ENCODE measurements around the gene CELA2A. TPM values are rescaled to one million over a fixed set of nuclear protein-coding genes. Genes with fewer than 3 reads are reported as not detected.

CELA2A gene
- polyA plus RNA-seq, 1 of the 3 experiments (the other 2 are of a cell fraction), result not detected

GRCh38 chr1:15442759-15443158 lies 13.8 kb upstream of the CELA2A start (continued):
- TF ChIP-seq FOXJ3 (CRISPR knock-in tag; IDR thresholded peaks at IDR 0.05) (no peak), TCF12 (IDR thresholded peaks at IDR 0.05) (no peak), RFX5 (IDR thresholded peaks at IDR 0.05; ENCODE audit: low read length) (no peak), EZH2phosphoT487 (IDR thresholded peaks at IDR 0.05; ENCODE audit: borderline replicate concordance, low read depth) (no peak), USF1 (IDR thresholded peaks at IDR 0.05; ENCODE audit: borderline replicate concordance, low read depth) (no peak), MEF2A (IDR thresholded peaks at IDR 0.05; ENCODE audit: borderline replicate concordance, low read depth) (no peak), GABPA (IDR thresholded peaks at IDR 0.05; ENCODE audit: low read depth) (no peak), SIN3A (IDR thresholded peaks at IDR 0.05; ENCODE audit: borderline replicate concordance, low read depth, low read length) (no peak), FOSL2 (IDR thresholded peaks at IDR 0.05; ENCODE audit: borderline replicate concordance, low read depth) (no peak), RXRA (IDR thresholded peaks at IDR 0.05; ENCODE audit: borderline replicate concordance, low read depth) (no peak), JUND (IDR thresholded peaks at IDR 0.05) (no peak)

- H3K79me2 ChIP-seq (ENCODE audit: insufficient read depth), result no peaks in the 10 kb centered on the region
- H3K36me3 ChIP-seq (replicated peaks in 1 of 2; ENCODE audit: control insufficient read depth in 1 of 2, insufficient read depth in 2 of 2, low read length in 1 of 2), result no peaks in the 10 kb centered on the region
- H3F3A ChIP-seq (replicated peaks; ENCODE audit: insufficient read depth), result no peaks in the 10 kb centered on the region
- H3K9me2 ChIP-seq, result no peaks in the 10 kb centered on the region
- POLR2A ChIA-PET, result no interaction called here
- WGBS (ENCODE audit: low lambda C conversion rate), result 74% methylated on average over 5 of the region's 5 CpGs
- H4K20me1 ChIP-seq (ENCODE audit: insufficient read depth), result no peaks in the 10 kb centered on the region
- no peak for DNase-seq
- H3K9ac ChIP-seq, result no peak overlapping the region
- H3K4me2 ChIP-seq, result no peak overlapping the region
- H3K27me3 ChIP-seq (ENCODE audit: insufficient read depth), result no peaks in the 10 kb centered on the region
- TF ChIP-seq YY1 (IDR thresholded peaks at IDR 0.05; ENCODE audit: low read depth), result no peak
- TF ChIP-seq GABPA (IDR thresholded peaks at IDR 0.05; ENCODE audit: low read depth), result no peak
- TF ChIP-seq SMC3 (IDR thresholded peaks at IDR 0.05; ENCODE audit: low read depth, low read length), result no peak
- TF ChIP-seq TAF1 (IDR thresholded peaks at IDR 0.05; ENCODE audit: borderline replicate concordance, low read depth, low read length), result no peak
- no peak for TF ChIP-seq GATA2 (CRISPR knock-in tag; IDR thresholded peaks at IDR 0.05)
- peaks cover 0 to 3% of the 10 kb centered on the region in 2 experiments; a peak in 1 of 4 replicates for H3K4me1 ChIP-seq (ENCODE audit: control insufficient read depth in 1 of 2, insufficient read depth in 2 of 2, low read depth in 1 of 2, low read length in 1 of 2)
- H2AFZ ChIP-seq (ENCODE audit: low read depth), result no peak overlapping the region
- CTCF ChIA-PET, result interaction anchor here (1.7 to 4.7 kb wide), 3 partner anchors 12 to 120 kb away, joined by 4 to 28 read pairs (median 12); no protein-coding TSS in a partner anchor
- no peak overlapping the region for H3K27ac ChIP-seq (ENCODE audit: low read depth in 2 of 2, low read length in 1 of 2)
- H3K4me3 ChIP-seq (ENCODE audit: low read depth in 2 of 2, low read length in 1 of 2), result no peak overlapping the region
- H3K9me3 ChIP-seq, result no peaks in the 10 kb centered on the region
Observed at GRCh38 chr1:15443281-15443680, 13.3 kb upstream of the CELA2A start.

GRCh38 chr1:15444468-15445389 lies 11.8 kb upstream of the CELA2A start:
- H3K9ac ChIP-seq, result no peak overlapping the region
- no peak overlapping the region for H3K4me3 ChIP-seq (ENCODE audit: low read depth in 2 of 2, low read length in 1 of 2)
- no peak overlapping the region for H2AFZ ChIP-seq (ENCODE audit: low read depth)
- WGBS (ENCODE audit: low lambda C conversion rate), result 78% methylated on average over 15 of the region's 17 CpGs
- H3K36me3 ChIP-seq (replicated peaks in 1 of 2; ENCODE audit: control insufficient read depth in 1 of 2, insufficient read depth in 2 of 2, low read length in 1 of 2), result no peaks in the 10 kb centered on the region
- H3K27me3 ChIP-seq (ENCODE audit: insufficient read depth), result no peaks in the 10 kb centered on the region
- H3F3A ChIP-seq (replicated peaks; ENCODE audit: insufficient read depth), result peaks cover 3% of the 10 kb centered on the region
- H4K20me1 ChIP-seq (ENCODE audit: insufficient read depth), result no peaks in the 10 kb centered on the region
- no peak overlapping the region for H3K27ac ChIP-seq (ENCODE audit: low read depth in 2 of 2, low read length in 1 of 2)
- TF ChIP-seq JUND (IDR thresholded peaks at IDR 0.05) (no peak), FOSL2 (IDR thresholded peaks at IDR 0.05; ENCODE audit: borderline replicate concordance, low read depth) (no peak), SMC3 (IDR thresholded peaks at IDR 0.05; ENCODE audit: low read depth, low read length) (no peak), GABPA (IDR thresholded peaks at IDR 0.05; ENCODE audit: low read depth) (no peak)
- no peaks in the 10 kb centered on the region for H3K9me2 ChIP-seq
- H3K79me2 ChIP-seq (ENCODE audit: insufficient read depth), result no peaks in the 10 kb centered on the region
- DNase-seq, result no peak
- POLR2A ChIA-PET, result no interaction called here
- CTCF ChIA-PET, result interaction anchor here (1.4 to 4.7 kb wide), 3 partner anchors 13 to 121 kb away, joined by 7 to 28 read pairs (median 12); no protein-coding TSS in a partner anchor
- H3K9me3 ChIP-seq, result no peaks in the 10 kb centered on the region
- peaks cover 0 to 3% of the 10 kb centered on the region in 2 experiments; a peak in 1 of 4 replicates for H3K4me1 ChIP-seq (ENCODE audit: control insufficient read depth in 1 of 2, insufficient read depth in 2 of 2, low read depth in 1 of 2, low read length in 1 of 2)
- H3K4me2 ChIP-seq, result no peak overlapping the region

All from SK-N-SH (cell line).